Measurements from ENCODE around the gene ZNF554.

GRCh38 chr19:2782329-2782935 lies 37.2 kb upstream of the ZNF554 start:
- no peak for TF ChIP-seq TAF1 (IDR thresholded peaks at IDR 0.05; ENCODE audit: borderline replicate concordance, insufficient read depth, low read length)
- no peak for TF ChIP-seq REST (IDR thresholded peaks at IDR 0.05; ENCODE audit: insufficient read depth in 1 of 2, low read depth in 2 of 2, low read length in 2 of 2)
- no peak for TF ChIP-seq POLR2AphosphoS5 (IDR thresholded peaks at IDR 0.05; ENCODE audit: low read depth, low read length)
- TF ChIP-seq SIN3A (IDR thresholded peaks at IDR 0.05; ENCODE audit: borderline replicate concordance, insufficient read depth, low read length): no peak
- TF ChIP-seq FOXP2 (optimal IDR thresholded peaks at IDR 0.05; ENCODE audit: borderline replicate concordance, extremely low read depth, extremely low read length, insufficient read depth): no peak
